NK-92 (cell line): Measurements from ENCODE around the gene DDX23.
"Not testable (repeated sequence)": the region's sequence is repeated elsewhere in the genome, so short reads cannot be mapped to it uniquely, and the experiment has no call there.

Source experiments
- DNase-seq: peaks from one replicate; lab custom pipeline; 2025; ENCODE audit not compliant: unreplicated experiment; lab: John Stamatoyannopoulos, UW

Gene DDX23

GRCh38 chr12:48851883-48852733 lies at the start of gene DDX23:
Gene DDX23, minus strand, starts transcription at chr12:48852163. Its CDS starts 6,381 bp downstream, at chr12:48845782.
- DNase-seq = peak; percentile 32

GRCh38 chr12:48901278-48901677 lies 49.3 kb upstream of the DDX23 start:
- DNase-seq = no peak

GRCh38 chr12:48899651-48900050 lies 47.7 kb upstream of the DDX23 start:
- no peak for DNase-seq

GRCh38 chr12:48894271-48894670 lies 42.3 kb upstream of the DDX23 start:
- DNase-seq = no peak

- no peak for DNase-seq
Observed at GRCh38 chr12:48890657-48891418, 38.9 kb upstream of the DDX23 start.

- DNase-seq = no peak
Observed at GRCh38 chr12:48889679-48890078, 37.7 kb upstream of the DDX23 start.

- DNase-seq = no peak
Observed at GRCh38 chr12:48883305-48884161, 31.6 kb upstream of the DDX23 start.

- DNase-seq = no peak
Observed at GRCh38 chr12:48882972-48883304, 31.0 kb upstream of the DDX23 start.

- no peak for DNase-seq
Observed at GRCh38 chr12:48882315-48882687, 30.3 kb upstream of the DDX23 start.

GRCh38 chr12:48881686-48882314 lies 29.8 kb upstream of the DDX23 start:
- DNase-seq = no peak

- no peak for DNase-seq
Observed at GRCh38 chr12:48880647-48881046, 28.7 kb upstream of the DDX23 start.

- no peak for DNase-seq
Observed at GRCh38 chr12:48878548-48878947, 26.6 kb upstream of the DDX23 start.

GRCh38 chr12:48875944-48876515 lies 24.1 kb upstream of the DDX23 start:
- no peak for DNase-seq

GRCh38 chr12:48873534-48873933 lies 21.6 kb upstream of the DDX23 start:
- DNase-seq = not testable (repeated sequence)

- DNase-seq = no peak
Observed at GRCh38 chr12:48873096-48873495, 21.1 kb upstream of the DDX23 start.

GRCh38 chr12:48869191-48869590 lies 17.2 kb upstream of the DDX23 start:
- DNase-seq = no peak

- no peak for DNase-seq
Observed at GRCh38 chr12:48868451-48868850, 16.5 kb upstream of the DDX23 start.

GRCh38 chr12:48866052-48866711 lies 14.2 kb upstream of the DDX23 start:
- no peak for DNase-seq

- peak; percentile 57 for DNase-seq
Observed at GRCh38 chr12:48865281-48866051, 13.5 kb upstream of the DDX23 start, which contains the start of gene RND1. Gene RND1, minus strand, starts transcription at chr12:48865870. Its CDS starts 103 bp downstream, at chr12:48865767.
